ENCODE data around the gene TADA3. TPM values are rescaled to one million over a fixed set of nuclear protein-coding genes. Genes with fewer than 3 reads are reported as not detected.

TADA3 gene
- total and polyA plus RNA-seq, 9 of the 15 experiments (the other 6 are each of a cell fraction or from before 2014, with no cell fraction given), result 4.1 to 110 (median 74.8) TPM

DNA sequence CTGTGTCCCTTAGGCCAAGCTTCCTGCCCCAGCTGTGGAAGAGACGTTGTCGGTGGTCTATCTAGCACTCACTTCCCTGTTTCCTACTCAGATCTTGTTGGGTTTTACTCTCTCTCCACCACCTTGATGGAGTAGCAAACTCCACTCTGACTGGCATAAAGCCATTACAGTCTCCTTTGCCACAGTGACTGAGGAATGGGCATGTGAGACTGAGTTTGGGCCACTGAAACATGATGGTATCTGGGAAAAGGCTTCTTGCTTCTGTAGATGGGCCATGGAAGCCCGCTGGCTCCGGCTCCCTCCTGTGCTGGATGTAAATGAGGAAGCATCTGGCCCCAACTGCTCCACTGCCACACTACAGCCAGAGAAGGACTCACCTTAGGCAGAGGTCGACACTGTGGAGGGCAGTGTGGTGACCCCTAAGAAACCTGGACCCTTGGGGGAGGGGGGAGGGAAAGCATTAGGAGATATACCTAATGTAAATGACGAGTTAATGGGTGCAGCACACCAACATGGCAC lies 13.1 kb downstream of the TADA3 start (continued):
- TF ChIP-seq THRB (CRISPR knock-in tag; conservative IDR thresholded peaks at IDR 0.05), result no peak
- no peak for TF ChIP-seq RBFOX2 (IDR thresholded peaks at IDR 0.05; ENCODE audit: low read depth, low read length)
- TF ChIP-seq PCBP1 (IDR thresholded peaks at IDR 0.05; ENCODE audit: low read depth, low read length, poor library complexity, severe bottlenecking), result no peak
- TF ChIP-seq MAFF (IDR thresholded peaks at IDR 0.05; ENCODE audit: low read length), result no peak
- no peak for TF ChIP-seq ZFX (CRISPR knock-in tag; IDR thresholded peaks at IDR 0.05)

DNA sequence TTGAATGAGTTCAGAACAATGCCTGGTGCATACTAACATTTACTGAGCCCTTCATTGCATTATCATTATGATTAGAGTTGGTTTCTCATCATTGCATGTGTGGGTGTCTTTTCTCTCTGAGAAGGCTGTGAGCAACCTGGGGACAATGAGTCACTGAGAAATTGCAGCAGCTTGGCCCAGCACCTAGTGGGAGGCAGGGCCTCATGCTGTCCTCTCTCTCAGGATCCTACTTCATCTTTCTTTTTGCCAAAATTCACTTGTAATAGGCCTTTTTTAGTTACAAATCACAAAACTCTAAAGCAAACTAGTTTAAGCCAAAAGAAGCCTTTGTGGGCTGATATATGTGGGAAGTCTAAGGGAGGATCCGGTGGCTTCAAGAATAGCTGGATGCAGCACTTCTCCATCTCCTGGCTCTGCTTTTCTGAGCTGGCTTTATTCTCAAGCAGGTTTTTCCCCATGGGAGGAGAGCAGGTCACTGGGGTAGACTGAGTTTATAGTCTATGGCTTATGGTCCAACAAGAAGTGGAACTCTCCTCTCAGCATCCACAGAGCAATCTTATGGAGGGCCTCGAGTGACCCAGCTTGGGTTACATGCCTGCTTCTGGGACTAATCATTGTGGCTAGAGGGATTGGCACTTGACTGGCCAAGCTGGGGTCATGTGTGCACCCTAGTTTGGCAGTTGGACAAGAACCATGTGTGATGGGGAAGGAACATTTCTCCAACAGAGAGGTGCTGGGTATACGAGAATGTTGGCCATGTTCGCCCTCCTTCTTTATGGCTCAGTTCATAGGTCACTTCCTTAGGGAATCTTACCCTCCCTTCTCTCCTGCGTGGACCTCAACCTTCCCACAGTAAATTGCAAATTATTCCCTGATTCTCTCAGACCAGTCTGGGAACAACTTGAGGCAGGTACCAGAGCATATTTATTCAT lies 13.9 kb downstream of the TADA3 start:
- in situ Hi-C loops (cut with MboI) (no loop called here), intact Hi-C loops (cut with micrococcal nuclease) (no loop called here)
- Histone ChIP-seq H3K9me1 (ENCODE audit: control insufficient read depth, insufficient read depth, low read length) (no peaks in the 10 kb centered on the region), H3K4me1 (replicated peaks in 1 of 2; ENCODE audit: control insufficient read depth in 2 of 2, insufficient read depth in 2 of 2, low read length in 2 of 2) (peaks cover 11 to 12% of the 10 kb centered on the region in 2 experiments), H3K9ac (ENCODE audit: insufficient read depth in 1 of 2, low read depth in 2 of 2, low read length in 2 of 2) (peak overlapping the region in 1 of 2 experiments; percentile 8; a peak in 1 of 4 replicates), H3K27me3 (ENCODE audit: control insufficient read depth in 2 of 2, insufficient read depth in 2 of 2, low read length in 2 of 2) (no peaks in the 10 kb centered on the region), H3K27ac (ENCODE audit: extremely low read depth, low read depth, low read length) (no peak overlapping the region; the same call in 2 of the 3 replicates), H3K4me2 (ENCODE audit: insufficient read depth, low read length) (no peak overlapping the region), H3K4me3 (no peak overlapping the region), H4K20me1 (replicated peaks; ENCODE audit: control insufficient read depth, insufficient read depth, low read length) (no peaks in the 10 kb centered on the region), H3K9me3 (replicated peaks; ENCODE audit: control insufficient read depth, insufficient read depth, low read depth, low read length) (no peaks in the 10 kb centered on the region), H3K79me2 (ENCODE audit: control insufficient read depth, insufficient read depth, low read length) (no peaks in the 10 kb centered on the region), H3K36me3 (ENCODE audit: control insufficient read depth, insufficient read depth, low read length) (peaks cover 31% of the 10 kb centered on the region), H2AFZ (ENCODE audit: low read depth, low read length) (no peak overlapping the region)
- no TSS peak for BruUV-seq (replicated peaks)
- ChIA-PET CTCF (ENCODE audit: low intra/inter-chr PET ratio) (no interaction called here), POLR2A (interaction anchor here (0.6 to 2.2 kb wide), 6 partner anchors 8 to 601 kb away, joined by 3 to 12 read pairs (median 4); partner anchors contain the start of gene ARPC4)
- peak in 2 of 4 experiments; percentile 30 to 47 for DNase-seq (ENCODE audit: extremely low read depth in 1 of 4, low spot score in 3 of 4)
- 61% methylated on average over 5 of the region's 5 CpGs for WGBS (ENCODE audit: insufficient coverage, low coverage, missing lambda C conversion rate)
- ATAC-seq, result peak; percentile 32
- peak; percentile 42 for FAIRE-seq
- TF ChIP-seq TRIM24 (IDR thresholded peaks at IDR 0.05) (peak in 1 of 2 experiments; percentile 13; a peak in 1 of 4 replicates), ZNF586 (CRISPR knock-in tag; conservative IDR thresholded peaks at IDR 0.05) (no peak), CEBPG (CRISPR knock-in tag; IDR thresholded peaks at IDR 0.05) (peak; percentile 92), CEBPG (tag; conservative IDR thresholded peaks at IDR 0.05 in 1 of 2, IDR thresholded peaks at IDR 0.05 in 1 of 2) (peak in 1 of 2 experiments; percentile 90; a peak in 2 of 4 replicates), HDAC8 (tag; IDR thresholded peaks at IDR 0.05) (peak; percentile 43; the same call in 1 of the 2 replicates), FOSL1 (tag; conservative IDR thresholded peaks at IDR 0.05) (peak; percentile 85), JUND (IDR thresholded peaks at IDR 0.05; ENCODE audit: borderline replicate concordance, low read depth, low read length) (peak; percentile 65; the same call in 1 of the 2 replicates), JUND (tag; IDR thresholded peaks at IDR 0.05; ENCODE audit: borderline replicate concordance, low read depth, low read length) (no peak), ZNF584 (CRISPR knock-in tag; IDR thresholded peaks at IDR 0.05; ENCODE audit: low read depth) (peak; percentile 65; the same call in 1 of the 2 replicates), JUN (IDR thresholded peaks at IDR 0.05; ENCODE audit: borderline replicate concordance, low read depth, low read length) (peak; percentile 63; the same call in 1 of the 2 replicates), JUN (CRISPR knock-in tag; IDR thresholded peaks at IDR 0.05; ENCODE audit: borderline replicate concordance) (no peak)
- TF ChIP-seq, protein P1, sequence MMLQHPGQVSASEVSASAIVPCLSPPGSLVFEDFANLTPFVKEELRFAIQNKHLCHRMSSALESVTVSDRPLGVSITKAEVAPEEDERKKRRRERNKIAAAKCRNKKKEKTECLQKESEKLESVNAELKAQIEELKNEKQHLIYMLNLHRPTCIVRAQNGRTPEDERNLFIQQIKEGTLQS (IDR thresholded peaks at IDR 0.05), result peak; percentile 88
- TF ChIP-seq, protein P1 (CRISPR knock-in tag; conservative IDR thresholded peaks at IDR 0.05), result no peak

Data from K562 (cell line).